H1 (cell line): ENCODE results near the gene AP5Z1. TPM values are rescaled to one million over a fixed set of nuclear protein-coding genes. Genes with fewer than 3 reads are reported as not detected.

Source experiments
- CTBP2 ChIP-seq: IDR thresholded peaks from 2 replicates; pipeline ENCODE4 v1.7.0; 2011; ENCODE audit warnings: borderline replicate concordance, mild to moderate bottlenecking, moderate library complexity, mixed read lengths, low read length; ENCODE audit not compliant: insufficient read depth, insufficient read length
- SIN3A ChIP-seq, 2 experiments: IDR thresholded peaks in 1 of 2; conservative IDR thresholded peaks in 1 of 2; 2 replicates each; pipeline ENCODE4 v1.6.1; 2011 to 2012; ENCODE audit warnings: low read length in 2 of 2, improper control_type of control experiment in 1 of 2, low read depth in 1 of 2, mild to moderate bottlenecking in 1 of 2
- polyA plus RNA-seq, 7 experiments: library from polyadenylated mRNA; depleted of rRNA in 3 of 7; stranded (reverse) in 5 of 7; unstranded in 2 of 7; fragments of >200 nt in 5 of 7; fragments of 200-250 nt in 2 of 7; gene quantifications; 1 replicate in 5 of 7; 2 replicates in 1 of 7; 4 replicates in 1 of 7; pipeline versions ENCODE4 v1.2.1 to v1.2.3, GENCODE V29; 2011 to 2013; ENCODE audit warnings: missing spikeins in 2 of 7, mixed read lengths in 2 of 7
- total RNA-seq: library from RNA; stranded (reverse); fragmentation: NEBNext Ultra II Directional; extraction: Animal tissue kit (Norgen Biotek cat#: 25700); gene quantifications from 2 replicates; pipeline ENCODE4 v1.2.1, GENCODE V29; 2021
- TF ChIP-seq, protein P1 (sequence below): fragments of 300-600 bp; sonication (generic); IDR thresholded peaks from 2 replicates; pipeline ENCODE4 v1.7.1; 2012; ENCODE audit warnings: low read length, moderate library complexity, mild to moderate bottlenecking, inconsistent platforms; ENCODE audit not compliant: insufficient replicate concordance

AP5Z1 gene
- total and polyA plus RNA-seq, 2 of the 8 experiments (the other 6 are each of a cell fraction or from before 2014, with no cell fraction given): 24.0 to 24.7 TPM

GRCh38 chr7:4788627-4789189 is 13.3 kb downstream of the AP5Z1 start (continued):
- TF ChIP-seq, protein P1, sequence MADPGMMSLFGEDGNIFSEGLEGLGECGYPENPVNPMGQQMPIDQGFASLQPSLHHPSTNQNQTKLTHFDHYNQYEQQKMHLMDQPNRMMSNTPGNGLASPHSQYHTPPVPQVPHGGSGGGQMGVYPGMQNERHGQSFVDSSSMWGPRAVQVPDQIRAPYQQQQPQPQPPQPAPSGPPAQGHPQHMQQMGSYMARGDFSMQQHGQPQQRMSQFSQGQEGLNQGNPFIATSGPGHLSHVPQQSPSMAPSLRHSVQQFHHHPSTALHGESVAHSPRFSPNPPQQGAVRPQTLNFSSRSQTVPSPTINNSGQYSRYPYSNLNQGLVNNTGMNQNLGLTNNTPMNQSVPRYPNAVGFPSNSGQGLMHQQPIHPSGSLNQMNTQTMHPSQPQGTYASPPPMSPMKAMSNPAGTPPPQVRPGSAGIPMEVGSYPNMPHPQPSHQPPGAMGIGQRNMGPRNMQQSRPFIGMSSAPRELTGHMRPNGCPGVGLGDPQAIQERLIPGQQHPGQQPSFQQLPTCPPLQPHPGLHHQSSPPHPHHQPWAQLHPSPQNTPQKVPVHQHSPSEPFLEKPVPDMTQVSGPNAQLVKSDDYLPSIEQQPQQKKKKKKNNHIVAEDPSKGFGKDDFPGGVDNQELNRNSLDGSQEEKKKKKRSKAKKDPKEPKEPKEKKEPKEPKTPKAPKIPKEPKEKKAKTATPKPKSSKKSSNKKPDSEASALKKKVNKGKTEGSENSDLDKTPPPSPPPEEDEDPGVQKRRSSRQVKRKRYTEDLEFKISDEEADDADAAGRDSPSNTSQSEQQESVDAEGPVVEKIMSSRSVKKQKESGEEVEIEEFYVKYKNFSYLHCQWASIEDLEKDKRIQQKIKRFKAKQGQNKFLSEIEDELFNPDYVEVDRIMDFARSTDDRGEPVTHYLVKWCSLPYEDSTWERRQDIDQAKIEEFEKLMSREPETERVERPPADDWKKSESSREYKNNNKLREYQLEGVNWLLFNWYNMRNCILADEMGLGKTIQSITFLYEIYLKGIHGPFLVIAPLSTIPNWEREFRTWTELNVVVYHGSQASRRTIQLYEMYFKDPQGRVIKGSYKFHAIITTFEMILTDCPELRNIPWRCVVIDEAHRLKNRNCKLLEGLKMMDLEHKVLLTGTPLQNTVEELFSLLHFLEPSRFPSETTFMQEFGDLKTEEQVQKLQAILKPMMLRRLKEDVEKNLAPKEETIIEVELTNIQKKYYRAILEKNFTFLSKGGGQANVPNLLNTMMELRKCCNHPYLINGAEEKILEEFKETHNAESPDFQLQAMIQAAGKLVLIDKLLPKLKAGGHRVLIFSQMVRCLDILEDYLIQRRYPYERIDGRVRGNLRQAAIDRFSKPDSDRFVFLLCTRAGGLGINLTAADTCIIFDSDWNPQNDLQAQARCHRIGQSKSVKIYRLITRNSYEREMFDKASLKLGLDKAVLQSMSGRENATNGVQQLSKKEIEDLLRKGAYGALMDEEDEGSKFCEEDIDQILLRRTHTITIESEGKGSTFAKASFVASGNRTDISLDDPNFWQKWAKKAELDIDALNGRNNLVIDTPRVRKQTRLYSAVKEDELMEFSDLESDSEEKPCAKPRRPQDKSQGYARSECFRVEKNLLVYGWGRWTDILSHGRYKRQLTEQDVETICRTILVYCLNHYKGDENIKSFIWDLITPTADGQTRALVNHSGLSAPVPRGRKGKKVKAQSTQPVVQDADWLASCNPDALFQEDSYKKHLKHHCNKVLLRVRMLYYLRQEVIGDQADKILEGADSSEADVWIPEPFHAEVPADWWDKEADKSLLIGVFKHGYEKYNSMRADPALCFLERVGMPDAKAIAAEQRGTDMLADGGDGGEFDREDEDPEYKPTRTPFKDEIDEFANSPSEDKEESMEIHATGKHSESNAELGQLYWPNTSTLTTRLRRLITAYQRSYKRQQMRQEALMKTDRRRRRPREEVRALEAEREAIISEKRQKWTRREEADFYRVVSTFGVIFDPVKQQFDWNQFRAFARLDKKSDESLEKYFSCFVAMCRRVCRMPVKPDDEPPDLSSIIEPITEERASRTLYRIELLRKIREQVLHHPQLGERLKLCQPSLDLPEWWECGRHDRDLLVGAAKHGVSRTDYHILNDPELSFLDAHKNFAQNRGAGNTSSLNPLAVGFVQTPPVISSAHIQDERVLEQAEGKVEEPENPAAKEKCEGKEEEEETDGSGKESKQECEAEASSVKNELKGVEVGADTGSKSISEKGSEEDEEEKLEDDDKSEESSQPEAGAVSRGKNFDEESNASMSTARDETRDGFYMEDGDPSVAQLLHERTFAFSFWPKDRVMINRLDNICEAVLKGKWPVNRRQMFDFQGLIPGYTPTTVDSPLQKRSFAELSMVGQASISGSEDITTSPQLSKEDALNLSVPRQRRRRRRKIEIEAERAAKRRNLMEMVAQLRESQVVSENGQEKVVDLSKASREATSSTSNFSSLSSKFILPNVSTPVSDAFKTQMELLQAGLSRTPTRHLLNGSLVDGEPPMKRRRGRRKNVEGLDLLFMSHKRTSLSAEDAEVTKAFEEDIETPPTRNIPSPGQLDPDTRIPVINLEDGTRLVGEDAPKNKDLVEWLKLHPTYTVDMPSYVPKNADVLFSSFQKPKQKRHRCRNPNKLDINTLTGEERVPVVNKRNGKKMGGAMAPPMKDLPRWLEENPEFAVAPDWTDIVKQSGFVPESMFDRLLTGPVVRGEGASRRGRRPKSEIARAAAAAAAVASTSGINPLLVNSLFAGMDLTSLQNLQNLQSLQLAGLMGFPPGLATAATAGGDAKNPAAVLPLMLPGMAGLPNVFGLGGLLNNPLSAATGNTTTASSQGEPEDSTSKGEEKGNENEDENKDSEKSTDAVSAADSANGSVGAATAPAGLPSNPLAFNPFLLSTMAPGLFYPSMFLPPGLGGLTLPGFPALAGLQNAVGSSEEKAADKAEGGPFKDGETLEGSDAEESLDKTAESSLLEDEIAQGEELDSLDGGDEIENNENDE: no peak
- TF ChIP-seq SIN3A (conservative IDR thresholded peaks at IDR 0.05 in 1 of 2, IDR thresholded peaks at IDR 0.05 in 1 of 2; ENCODE audit: low read depth in 1 of 2, low read length in 2 of 2) (no peak), CTBP2 (no peak)
- TF ChIP-seq, all 59 proteins: peak for 0
